Measurements from ENCODE around the gene S100A13.

DNA sequence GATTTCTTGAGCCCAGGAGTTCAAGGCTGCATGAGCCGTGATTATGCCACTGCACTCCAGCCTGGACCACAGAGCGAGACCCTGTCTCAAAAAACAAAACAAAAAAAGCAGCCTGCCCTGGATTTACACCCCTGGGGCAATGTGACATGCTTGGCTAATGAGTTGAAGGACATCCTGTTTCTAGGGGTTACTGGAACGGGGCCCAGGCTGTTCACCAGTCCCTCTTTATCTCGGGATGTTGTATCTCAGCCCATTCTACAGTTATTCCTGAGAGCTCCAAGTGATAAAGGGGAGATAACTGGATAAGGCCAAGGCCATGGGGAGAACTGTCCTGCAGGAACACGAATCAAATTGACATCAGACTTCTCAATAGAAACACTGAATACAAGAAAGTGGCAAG, 40.0 kb downstream of the S100A13 start:
- TF ChIP-seq EZH2 (IDR thresholded peaks at IDR 0.05; ENCODE audit: borderline replicate concordance, low read depth, low read length, severe bottlenecking), result no peak
- TF ChIP-seq, protein P1, sequence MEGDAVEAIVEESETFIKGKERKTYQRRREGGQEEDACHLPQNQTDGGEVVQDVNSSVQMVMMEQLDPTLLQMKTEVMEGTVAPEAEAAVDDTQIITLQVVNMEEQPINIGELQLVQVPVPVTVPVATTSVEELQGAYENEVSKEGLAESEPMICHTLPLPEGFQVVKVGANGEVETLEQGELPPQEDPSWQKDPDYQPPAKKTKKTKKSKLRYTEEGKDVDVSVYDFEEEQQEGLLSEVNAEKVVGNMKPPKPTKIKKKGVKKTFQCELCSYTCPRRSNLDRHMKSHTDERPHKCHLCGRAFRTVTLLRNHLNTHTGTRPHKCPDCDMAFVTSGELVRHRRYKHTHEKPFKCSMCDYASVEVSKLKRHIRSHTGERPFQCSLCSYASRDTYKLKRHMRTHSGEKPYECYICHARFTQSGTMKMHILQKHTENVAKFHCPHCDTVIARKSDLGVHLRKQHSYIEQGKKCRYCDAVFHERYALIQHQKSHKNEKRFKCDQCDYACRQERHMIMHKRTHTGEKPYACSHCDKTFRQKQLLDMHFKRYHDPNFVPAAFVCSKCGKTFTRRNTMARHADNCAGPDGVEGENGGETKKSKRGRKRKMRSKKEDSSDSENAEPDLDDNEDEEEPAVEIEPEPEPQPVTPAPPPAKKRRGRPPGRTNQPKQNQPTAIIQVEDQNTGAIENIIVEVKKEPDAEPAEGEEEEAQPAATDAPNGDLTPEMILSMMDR (IDR thresholded peaks at IDR 0.05; ENCODE audit: borderline replicate concordance, extremely low read depth, low read length, poor library complexity, severe bottlenecking), result no peak
